Ureter (tissue), 1 donor: ENCODE results near the gene ADRM1. TPM values are rescaled to one million over a fixed set of nuclear protein-coding genes. Genes with fewer than 3 reads are reported as not detected.
A peak's percentile ranks its signal among the peaks of the same experiment; 100 is the strongest.

Source experiments
- DNase-seq: peaks from one replicate; pipeline ENCODE4 v3.0.0-alpha.2; 2020; ENCODE audit warnings: low spot score
- total RNA-seq: library from RNA; stranded (reverse); gene quantifications from one replicate; pipeline ENCODE4 v1.2.4, GENCODE V29; 2023
- donor health status: DM: yes; HTN: yes; CAD: no.

ADRM1 gene
- total RNA-seq, 1 donor from 2014 or later, result 72.6 TPM

GRCh38 chr20:62310757-62311121, 7.9 kb downstream of the ADRM1 start:
- DNase-seq, result no peak

DNA sequence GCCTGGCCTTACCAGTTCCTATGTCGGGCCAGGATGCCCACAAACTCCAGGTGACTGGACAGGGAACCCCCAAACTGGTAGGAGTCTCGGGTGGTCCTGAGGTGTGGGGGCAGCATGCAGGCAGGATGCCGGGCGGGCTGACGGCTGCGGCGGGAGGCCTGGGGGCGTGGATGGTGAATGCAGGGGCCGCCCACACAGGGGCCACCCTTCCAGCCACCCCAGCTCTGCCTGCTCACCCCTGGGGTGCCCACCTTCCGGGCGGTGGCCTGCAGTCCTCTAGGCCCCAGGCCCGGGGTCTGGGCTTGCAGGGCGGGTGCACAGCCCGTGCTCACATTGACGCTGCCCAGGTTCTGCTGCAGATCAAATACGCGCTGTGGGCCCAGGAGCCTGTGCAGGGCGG, 8.4 kb downstream of the ADRM1 start:
- no peak for DNase-seq

GRCh38 chr20:62311832-62312661, 9.2 kb downstream of the ADRM1 start:
- no peak for DNase-seq

- DNase-seq, result no peak
These were observed 9.8 kb downstream of the ADRM1 start for GRCh38 chr20:62312662-62312977.

DNA sequence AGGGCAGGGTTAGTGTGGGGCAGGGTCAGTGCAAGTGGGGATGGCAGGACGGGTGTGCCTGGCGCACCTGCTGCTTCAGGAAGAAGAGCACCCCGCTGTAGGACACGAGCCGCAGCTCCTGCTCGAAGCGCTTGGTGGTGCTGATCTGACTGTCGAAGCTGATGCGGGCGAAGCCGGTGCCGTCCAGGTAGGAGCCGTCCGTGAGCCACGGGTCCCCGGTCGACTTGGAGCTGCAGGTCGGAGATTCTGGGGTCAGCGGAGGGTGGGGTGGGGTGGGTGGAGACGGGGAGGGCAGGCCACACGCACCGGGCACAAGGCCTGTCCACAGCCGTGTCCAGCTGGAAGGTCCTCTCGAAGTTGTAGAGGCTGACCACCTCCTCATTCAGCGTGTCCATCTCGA, 10.2 kb downstream of the ADRM1 start:
- no peak for DNase-seq

DNA sequence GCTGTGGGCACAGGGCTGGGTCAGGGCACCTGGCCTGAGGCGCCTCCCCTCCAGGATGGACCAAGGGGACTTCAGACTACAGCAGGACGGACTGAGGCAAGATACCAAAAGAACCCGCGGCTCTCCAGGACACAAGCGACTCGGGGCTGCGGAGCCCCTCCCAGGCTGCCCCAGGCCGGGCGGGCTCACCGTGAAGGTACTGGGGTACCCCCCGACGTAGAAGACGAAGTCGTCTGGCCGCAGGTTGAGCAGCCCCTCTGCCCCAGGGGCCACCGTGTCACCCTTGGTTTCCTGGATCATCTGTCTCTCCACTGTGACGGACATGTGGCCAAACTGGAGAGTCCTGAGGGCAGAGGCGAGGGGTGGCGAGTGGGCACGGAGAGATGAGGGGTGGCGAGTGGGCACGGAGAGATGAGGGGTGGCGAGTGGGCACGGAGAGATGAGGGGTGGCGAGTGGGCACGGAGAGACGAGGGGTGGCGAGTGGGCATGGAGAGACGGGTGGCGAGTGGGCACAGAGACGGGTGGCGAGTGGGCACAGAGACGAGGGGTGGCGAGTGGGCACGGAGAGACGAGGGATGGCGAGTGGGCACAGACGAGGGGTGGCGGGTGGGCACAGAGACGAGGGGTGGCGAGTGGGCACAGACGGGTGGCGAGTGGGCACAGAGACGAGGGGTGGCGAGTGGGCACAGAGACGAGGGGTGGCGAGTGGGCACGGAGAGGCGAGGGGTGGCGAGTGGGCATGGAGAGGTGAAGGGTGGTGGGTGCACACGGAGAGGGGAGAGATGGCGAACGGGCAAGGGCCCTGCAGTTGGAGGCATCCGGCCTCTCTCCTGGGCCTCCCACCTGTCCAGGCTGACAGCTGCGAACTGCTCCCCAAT, 10.9 kb downstream of the ADRM1 start:
- DNase-seq, result no peak

GRCh38 chr20:62314339-62314638, 11.5 kb downstream of the ADRM1 start:
- DNase-seq, result no peak

DNA sequence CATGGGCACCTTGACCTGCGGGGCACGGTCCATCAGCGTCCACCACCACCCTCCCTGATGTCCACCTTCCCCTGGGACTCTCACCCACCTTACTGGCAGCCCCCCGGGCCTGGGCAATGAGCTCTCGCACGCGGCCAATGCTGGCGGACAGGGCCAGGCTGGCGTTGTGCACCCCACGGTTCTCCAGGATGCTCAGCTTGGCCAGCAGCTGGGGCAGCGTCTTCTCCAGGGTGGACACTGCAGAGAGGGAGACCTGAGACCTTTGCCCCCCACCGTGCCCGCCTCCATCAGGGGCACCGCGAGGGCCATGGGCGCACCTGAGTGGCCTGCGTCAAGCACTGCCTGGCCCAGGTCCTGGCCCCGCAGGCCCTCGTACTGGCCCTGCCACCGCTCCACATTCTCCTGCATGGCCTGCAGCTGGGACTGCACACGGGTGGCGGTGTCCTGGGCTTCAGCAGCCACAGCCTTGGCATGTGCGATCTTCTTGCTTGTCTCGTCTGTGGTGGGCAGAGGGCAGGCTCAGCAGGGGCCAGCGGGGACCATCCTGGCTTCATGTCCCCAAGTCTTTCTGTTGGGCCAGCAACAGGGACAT, 12.0 kb downstream of the ADRM1 start:
- no peak for DNase-seq

DNA sequence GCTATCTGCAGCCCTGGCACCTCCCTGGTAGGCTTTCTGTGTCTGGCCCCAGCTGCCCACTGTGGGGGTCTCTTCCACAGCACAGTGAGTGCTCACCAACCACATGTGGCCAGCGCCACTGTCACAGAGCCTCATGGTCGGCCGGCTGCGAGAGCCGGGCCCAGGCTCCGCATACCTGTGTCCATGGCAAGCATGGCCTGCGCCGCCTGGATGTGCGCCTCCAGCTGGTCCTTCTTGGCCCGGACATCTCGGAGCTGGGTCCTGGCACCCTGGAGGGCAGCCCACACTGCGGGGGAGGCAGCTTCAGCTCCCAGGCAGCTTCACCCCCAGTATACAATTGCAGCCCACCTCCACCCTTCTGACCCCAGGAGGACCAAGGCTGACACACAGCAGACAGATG, 13.0 kb downstream of the ADRM1 start:
- no peak for DNase-seq

GRCh38 chr20:62316331-62317166, 13.8 kb downstream of the ADRM1 start:
- DNase-seq, result peak; percentile 71

DNA sequence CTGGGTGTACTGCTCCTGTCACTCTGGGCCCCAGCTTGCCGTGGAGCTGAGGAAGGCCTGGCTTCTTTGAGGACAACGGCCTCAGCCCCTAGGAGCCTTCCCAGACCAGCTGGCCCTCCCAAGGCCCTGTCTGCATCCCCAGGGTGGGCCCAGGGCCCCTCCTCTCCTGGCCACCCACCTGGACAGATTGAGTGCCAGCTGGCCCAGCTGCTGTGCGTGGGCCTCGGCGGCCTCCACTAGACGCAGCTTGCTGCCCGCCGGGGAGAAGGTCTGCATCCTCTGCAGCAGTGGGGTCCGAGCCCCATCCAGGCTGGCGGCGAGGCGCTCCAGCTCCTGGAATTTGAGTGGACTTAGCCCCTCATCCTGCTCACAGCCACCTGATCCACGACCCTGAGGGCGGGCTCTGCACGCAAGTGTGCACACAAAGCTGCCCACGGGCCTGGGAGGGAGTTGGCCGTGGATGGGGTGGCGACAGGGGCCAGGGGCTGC, 14.4 kb downstream of the ADRM1 start:
- DNase-seq, result no peak

- no peak for DNase-seq
These were observed 15.9 kb downstream of the ADRM1 start for GRCh38 chr20:62318400-62319345.

GRCh38 chr20:62319346-62319909, 16.6 kb downstream of the ADRM1 start:
- no peak for DNase-seq

DNA sequence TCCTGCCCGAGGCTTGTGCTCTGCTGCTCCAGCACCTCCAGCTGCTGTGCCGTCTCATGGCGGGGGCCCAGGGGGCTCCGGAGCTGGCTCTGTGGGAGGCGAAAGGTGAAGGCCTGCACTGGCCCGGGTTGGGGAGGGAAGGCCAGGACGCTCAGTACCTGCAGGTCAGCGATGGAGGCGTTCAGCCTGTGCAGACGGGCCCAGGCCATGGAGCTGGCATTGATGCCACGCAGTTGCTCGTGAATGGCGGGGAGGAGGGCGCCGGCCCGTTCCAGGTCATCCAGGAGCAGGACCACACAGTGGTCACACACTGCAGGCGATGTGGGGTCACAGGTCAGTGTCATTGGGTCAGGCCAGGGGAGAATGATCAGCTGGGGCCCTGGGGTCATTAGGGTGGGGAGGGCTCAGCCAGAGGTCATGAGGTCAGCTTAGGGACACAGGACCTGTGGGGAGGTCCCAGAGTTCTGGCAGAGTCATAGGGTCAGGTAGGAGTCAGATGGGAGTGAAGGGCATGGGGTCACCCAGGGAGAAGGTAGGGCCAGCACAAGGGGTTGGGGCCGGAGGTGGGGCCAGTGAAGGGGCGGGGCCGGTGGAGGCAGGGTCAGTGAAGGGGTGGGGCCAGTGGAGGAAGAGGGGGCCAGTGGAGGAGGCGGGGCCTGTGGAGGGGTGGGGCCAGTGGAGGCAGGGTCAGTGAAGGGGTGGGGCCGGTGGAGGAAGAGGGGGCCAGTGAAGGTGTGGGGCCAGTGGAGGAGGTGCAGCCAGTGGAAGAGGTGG, 18.0 kb downstream of the ADRM1 start:
- DNase-seq, result no peak

GRCh38 chr20:62321521-62321948, 18.7 kb downstream of the ADRM1 start:
- no peak for DNase-seq

GRCh38 chr20:62321975-62322374, 19.2 kb downstream of the ADRM1 start:
- DNase-seq, result no peak

DNA sequence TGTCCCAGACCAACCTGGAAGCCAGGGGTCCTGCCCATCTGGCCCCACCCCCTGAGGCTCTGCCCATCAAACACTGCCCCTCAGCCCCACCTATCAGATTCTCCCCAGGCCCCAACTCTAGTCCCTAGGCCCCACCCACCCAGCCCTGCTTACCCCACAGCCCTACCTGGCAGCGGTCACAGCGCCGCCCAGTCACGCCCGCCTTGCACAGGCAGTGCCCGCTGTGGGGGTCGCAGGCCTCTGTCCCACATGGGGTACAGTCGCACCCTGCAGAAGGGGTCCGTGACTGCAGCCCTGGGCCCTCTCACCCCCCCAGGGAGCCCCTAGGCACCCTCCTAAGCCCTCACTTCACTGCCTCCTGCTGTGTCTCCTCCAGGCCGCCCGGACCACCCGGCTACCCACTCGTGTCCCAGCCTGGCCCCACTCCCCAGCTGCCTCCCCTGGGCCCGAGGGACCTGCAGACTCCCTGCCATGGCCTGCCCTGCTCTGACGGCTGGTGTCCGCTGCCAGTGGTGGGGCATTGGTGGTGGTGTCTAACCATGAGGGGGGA, 19.8 kb downstream of the ADRM1 start:
- no peak for DNase-seq

DNA sequence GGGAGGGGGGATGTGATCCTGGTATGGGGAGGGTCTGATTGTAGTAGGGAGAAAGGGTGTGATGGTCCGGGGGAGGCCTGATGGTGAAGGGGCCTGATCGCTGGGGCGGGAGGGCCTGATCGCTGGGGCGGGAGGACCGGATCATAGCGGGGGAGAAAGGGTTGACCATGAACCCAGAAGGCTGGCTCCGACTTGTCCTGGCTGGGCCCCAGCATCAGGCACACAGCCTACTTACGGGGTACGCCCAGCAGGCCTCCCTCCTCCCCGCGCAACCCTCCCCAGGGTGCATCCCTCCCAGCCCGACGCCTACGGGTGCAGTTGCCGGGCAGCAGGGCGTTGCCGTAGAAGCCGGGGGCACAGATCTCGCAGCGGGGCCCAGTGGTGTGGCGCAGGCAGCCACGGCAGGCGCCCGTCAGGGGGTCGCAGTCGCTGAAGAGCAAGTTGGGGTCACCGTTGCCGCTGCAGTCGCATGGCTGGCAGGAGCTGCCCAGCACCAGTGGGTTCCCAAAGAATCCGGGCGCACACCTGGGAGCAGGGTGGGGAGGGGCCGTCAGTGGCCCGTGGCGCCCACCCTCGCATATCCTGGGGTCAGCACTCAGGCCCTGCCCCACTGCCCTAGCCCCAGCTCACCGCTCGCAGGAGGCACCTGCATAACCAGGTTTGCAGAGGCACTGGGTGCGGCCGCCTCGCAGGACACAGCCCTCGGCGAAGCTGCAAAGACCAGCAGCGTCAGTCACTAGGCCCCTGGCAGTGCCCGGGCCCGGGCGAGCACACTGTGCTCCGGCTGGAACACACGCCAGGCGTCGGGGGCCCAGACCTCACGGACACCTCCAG, 20.6 kb downstream of the ADRM1 start:
- DNase-seq, result no peak
